Gastroesophageal sphincter (tissue), 3 donors: Measurements from ENCODE around the gene INA.

Source experiments
- EP300 ChIP-seq: sonication (generic); formaldehyde crosslinking; IDR thresholded peaks from one replicate; pipeline ENCODE4 v1.6.1; 2017; ENCODE audit warnings: antibody characterized with exemption, mild to moderate bottlenecking
- POLR2A ChIP-seq, 2 donors: fragments of 450-650 bp; IDR thresholded peaks; one replicate each; pipeline ENCODE4 v1.6.1; 2017; ENCODE audit warnings: antibody characterized with exemption in 2 of 2, mild to moderate bottlenecking in 2 of 2, moderate library complexity in 1 of 2
- POLR2AphosphoS5 ChIP-seq: sonication (generic); formaldehyde crosslinking; IDR thresholded peaks from one replicate; pipeline ENCODE4 v1.6.1; 2017; ENCODE audit warnings: antibody characterized with exemption
- TF ChIP-seq, protein P1 (sequence below), 4 experiments: fragments of 200-600 bp in 2 of 4; fragments of 450-650 bp in 2 of 4; sonication (generic) in 1 of 4; IDR thresholded peaks; one replicate each; pipeline ENCODE4 v1.5.1; 2017 to 2019; ENCODE audit warnings: antibody characterized with exemption in 4 of 4, mild to moderate bottlenecking in 2 of 4, moderate library complexity in 2 of 4

GRCh38 chr10:103307594-103307993 lies 30.7 kb downstream of the INA start:
- TF ChIP-seq, protein P1, sequence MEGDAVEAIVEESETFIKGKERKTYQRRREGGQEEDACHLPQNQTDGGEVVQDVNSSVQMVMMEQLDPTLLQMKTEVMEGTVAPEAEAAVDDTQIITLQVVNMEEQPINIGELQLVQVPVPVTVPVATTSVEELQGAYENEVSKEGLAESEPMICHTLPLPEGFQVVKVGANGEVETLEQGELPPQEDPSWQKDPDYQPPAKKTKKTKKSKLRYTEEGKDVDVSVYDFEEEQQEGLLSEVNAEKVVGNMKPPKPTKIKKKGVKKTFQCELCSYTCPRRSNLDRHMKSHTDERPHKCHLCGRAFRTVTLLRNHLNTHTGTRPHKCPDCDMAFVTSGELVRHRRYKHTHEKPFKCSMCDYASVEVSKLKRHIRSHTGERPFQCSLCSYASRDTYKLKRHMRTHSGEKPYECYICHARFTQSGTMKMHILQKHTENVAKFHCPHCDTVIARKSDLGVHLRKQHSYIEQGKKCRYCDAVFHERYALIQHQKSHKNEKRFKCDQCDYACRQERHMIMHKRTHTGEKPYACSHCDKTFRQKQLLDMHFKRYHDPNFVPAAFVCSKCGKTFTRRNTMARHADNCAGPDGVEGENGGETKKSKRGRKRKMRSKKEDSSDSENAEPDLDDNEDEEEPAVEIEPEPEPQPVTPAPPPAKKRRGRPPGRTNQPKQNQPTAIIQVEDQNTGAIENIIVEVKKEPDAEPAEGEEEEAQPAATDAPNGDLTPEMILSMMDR (IDR thresholded peaks at IDR 0.05), result no peak
- TF ChIP-seq EP300 (no peak), POLR2A (IDR thresholded peaks at IDR 0.05) (no peak), POLR2AphosphoS5 (no peak)
